SH-SY5Y (cell line): ENCODE data around the gene SLAMF7.

Experiments
- GATA2 ChIP-seq: IDR thresholded peaks from 2 replicates; pipeline ENCODE4 v1.6.1; 2011; ENCODE audit warnings: mild to moderate bottlenecking, low read depth, low read length
- GATA3 ChIP-seq: IDR thresholded peaks from 2 replicates; pipeline ENCODE4 v1.6.1; 2011; ENCODE audit warnings: low read depth, mild to moderate bottlenecking, low read length, moderate library complexity

DNA sequence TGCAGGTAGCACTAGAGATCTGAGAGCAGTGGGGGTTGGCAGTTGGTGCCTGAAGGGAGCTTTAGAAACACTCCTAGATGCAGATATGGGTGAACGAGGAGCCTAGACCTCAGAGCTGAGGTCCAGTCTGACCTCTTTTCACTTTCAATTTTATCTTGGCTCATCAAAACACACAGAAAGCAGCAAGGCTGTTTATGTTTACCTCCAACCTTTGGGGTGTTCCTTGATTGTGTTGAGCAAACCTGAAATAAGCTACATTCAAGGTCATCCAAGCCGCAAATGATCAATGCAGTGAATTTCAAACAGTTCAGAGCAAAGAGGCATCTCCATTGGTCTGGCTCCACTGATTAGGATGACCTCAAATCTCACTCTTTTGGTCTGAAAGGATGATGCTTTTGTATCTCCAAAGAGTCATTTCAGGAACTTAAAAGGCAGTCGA, 58.2 kb downstream of the SLAMF7 start:
- TF ChIP-seq GATA2, result no peak
- no peak for TF ChIP-seq GATA3
